Measurements from ENCODE around the gene SLC44A3.

SLC44A3 gene

DNA sequence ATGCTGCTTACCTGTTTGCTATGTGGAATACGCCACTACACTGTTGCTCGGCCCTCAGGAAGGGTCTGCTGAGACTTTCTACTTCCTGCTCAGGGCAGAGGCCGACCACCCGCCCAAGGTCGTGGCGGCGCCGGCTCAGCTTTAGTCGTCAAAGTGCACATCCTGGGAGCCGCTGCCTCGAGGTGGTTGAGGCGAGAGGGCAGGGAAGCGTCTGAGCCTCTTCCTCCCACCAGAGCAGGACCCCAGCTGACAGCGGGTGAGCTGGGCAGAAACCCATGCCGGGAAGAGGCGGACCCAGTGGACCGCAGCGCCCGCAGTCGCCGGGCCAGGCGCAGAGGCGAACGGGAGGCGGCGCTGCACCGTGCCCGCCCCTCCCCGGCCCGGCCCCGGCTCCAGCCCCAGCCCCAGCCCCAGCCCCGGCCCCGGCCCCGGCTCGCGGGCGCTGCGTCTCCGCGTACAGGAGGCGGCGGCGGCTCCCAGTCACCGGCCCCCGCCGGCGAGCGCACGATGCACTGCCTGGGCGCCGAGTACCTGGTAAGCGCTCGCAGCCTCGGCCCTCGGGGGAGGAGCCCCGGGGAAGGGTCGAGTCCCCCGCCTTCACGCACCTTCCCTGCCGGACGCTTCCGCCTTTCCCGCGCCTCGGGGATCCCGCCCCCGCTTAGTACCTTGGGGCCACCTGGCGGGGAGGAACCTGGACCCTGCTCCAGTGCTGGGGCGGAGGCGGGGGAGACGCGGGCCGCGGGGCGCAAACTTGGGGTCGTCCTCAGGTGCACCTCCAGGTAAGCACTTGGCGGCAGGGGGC, at the start of gene SLC44A3:
Gene SLC44A3, plus strand, starts transcription at position 413 of the 802 bp plus-strand sequence. Its CDS starts 95 bp downstream, at position 508.
- in situ Hi-C loops (cut with MboI; ENCODE audit: low sequenced_read_pairs) = loop anchor here (25.0 kb wide), 1 partner anchor 283 kb away; the partner anchor contains the start of gene F3

GRCh38 chr1:94772230-94772641, 47.9 kb upstream of the SLC44A3 start:
- in situ Hi-C loops (cut with MboI; ENCODE audit: low sequenced_read_pairs) = no loop called here

DNA sequence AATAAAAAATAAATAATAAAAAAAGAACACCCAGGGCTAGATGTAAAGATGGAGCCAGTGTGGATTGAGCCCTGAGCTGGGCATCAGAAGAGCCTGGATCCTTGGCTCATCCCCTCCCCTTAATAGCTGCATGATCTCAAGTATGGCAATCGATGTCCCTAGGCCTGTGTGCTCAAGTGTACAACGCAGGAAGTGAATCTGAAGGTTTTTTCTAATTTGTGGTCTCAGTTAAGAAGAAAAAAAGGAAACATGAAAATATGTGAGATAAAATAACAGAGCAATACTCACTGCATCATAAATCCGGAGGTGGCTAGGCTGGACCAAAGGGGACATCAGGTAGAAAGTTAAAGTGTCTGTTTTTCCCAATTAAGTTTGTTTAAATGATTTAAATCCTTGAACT, 47.3 kb upstream of the SLC44A3 start:
- in situ Hi-C loops (cut with MboI; ENCODE audit: low sequenced_read_pairs) = no loop called here

GRCh38 chr1:94773296-94773809, 46.8 kb upstream of the SLC44A3 start:
- in situ Hi-C loops (cut with MboI; ENCODE audit: low sequenced_read_pairs) = no loop called here

GRCh38 chr1:94773931-94774422, 46.2 kb upstream of the SLC44A3 start:
- in situ Hi-C loops (cut with MboI; ENCODE audit: low sequenced_read_pairs) = no loop called here

DNA sequence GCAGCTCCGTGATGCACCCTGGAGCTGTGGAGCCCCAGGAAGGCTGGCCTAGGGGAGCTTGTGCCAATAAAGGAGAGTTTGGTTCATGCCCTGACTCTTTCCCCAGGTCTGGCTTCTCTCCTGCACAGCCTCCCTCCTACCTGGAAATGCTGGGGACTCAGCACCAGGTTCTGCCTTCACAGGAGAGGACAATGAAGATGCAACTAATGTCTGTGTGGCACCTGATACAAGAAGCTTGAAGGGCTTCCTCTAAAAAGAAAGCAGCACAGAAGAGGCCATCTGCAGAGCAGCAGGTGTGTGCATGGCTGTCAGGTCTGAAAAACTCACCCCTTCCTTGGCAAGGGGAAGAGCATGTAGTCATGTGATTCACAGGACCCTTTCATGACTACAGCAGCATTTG, 43.7 kb upstream of the SLC44A3 start:
- in situ Hi-C loops (cut with MboI; ENCODE audit: low sequenced_read_pairs) = no loop called here

DNA sequence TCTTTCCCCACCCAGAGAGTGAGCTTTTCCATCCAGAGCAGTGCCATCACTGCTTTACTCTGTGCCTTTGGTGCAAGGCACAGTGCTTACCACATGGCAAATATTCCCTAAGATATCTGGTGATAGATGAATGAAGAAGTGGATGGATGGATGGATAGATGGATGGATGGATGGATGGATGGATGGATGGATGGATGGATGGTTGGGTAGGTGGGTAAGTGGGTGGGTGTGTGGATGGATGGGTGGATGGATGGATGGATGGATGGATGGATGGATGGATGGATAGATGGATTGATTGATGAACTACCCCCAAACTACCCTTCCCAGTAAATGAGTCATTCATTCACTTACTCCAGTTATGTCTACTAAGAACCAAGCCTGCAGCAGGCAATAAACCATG, 42.9 kb upstream of the SLC44A3 start:
- in situ Hi-C loops (cut with MboI; ENCODE audit: low sequenced_read_pairs) = no loop called here

DNA sequence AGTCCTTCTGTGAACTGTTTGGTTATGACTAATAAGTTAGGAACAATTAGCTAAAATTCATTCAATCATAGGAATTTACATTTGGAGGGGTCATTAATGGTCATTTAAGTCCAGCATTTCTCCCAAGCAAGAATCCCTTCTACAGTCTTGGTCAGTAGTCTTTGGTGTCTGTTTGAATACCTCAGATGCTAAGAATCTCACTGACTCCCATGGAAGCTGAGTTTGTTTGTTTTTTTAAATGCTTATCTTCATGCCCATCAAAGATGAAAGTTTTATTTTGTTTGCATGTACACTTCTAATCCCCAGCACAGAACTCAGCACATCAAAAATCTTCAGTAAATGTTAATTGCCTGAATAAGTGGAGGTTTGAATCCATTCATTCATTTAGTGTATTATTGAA, 41.3 kb upstream of the SLC44A3 start:
- in situ Hi-C loops (cut with MboI; ENCODE audit: low sequenced_read_pairs) = no loop called here

GRCh38 chr1:94783342-94784189, 36.6 kb upstream of the SLC44A3 start:
- in situ Hi-C loops (cut with MboI; ENCODE audit: low sequenced_read_pairs) = no loop called here

DNA sequence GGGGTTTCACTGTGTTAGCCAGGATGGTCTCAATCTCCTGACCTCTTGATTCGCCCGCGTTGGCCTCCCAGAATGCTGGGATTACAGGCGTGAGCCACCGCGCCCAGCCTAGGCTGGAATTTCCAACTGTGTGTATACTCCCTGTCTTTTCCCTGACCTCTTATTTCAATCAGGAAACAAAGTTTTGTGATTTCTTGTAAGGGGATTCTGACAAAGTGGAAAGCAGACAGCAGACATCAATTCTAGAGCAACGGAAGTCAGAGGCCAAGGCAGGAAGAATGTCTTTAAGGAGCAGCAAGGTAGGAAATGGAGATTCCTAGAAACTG, 36.0 kb upstream of the SLC44A3 start:
- in situ Hi-C loops (cut with MboI; ENCODE audit: low sequenced_read_pairs) = no loop called here

GRCh38 chr1:94787691-94788090, 32.5 kb upstream of the SLC44A3 start:
- in situ Hi-C loops (cut with MboI; ENCODE audit: low sequenced_read_pairs) = no loop called here

- in situ Hi-C loops (cut with MboI; ENCODE audit: low sequenced_read_pairs) = no loop called here
Observed at GRCh38 chr1:94790246-94790645, 29.9 kb upstream of the SLC44A3 start.

- in situ Hi-C loops (cut with MboI; ENCODE audit: low sequenced_read_pairs) = no loop called here
Observed at GRCh38 chr1:94790670-94791069, 29.5 kb upstream of the SLC44A3 start.

- in situ Hi-C loops (cut with MboI; ENCODE audit: low sequenced_read_pairs) = no loop called here
Observed at GRCh38 chr1:94792473-94793295, 27.5 kb upstream of the SLC44A3 start.

- in situ Hi-C loops (cut with MboI; ENCODE audit: low sequenced_read_pairs) = no loop called here
Observed at GRCh38 chr1:94793296-94793656, 26.9 kb upstream of the SLC44A3 start.

DNA sequence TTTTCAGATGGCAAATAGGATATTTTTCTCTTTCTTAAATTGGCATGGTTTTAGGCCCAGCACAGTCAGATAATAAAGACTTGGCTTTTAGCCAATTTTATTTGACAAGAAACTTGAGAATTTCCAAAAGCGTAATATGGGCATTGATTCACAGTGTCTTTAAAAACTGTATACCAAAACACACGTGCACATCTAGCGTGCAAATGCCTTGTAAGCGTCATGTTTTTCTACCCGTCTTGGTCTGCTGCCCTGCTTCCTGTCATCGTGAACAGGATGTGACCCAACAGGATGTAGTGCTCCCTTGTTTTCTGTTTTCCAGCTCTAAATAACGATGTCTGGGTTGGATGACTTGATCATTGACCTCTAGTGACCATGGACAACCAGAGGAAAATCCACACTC, 24.7 kb upstream of the SLC44A3 start:
- in situ Hi-C loops (cut with MboI; ENCODE audit: low sequenced_read_pairs) = no loop called here

GRCh38 chr1:94796266-94796665, 23.9 kb upstream of the SLC44A3 start:
- in situ Hi-C loops (cut with MboI; ENCODE audit: low sequenced_read_pairs) = no loop called here

DNA sequence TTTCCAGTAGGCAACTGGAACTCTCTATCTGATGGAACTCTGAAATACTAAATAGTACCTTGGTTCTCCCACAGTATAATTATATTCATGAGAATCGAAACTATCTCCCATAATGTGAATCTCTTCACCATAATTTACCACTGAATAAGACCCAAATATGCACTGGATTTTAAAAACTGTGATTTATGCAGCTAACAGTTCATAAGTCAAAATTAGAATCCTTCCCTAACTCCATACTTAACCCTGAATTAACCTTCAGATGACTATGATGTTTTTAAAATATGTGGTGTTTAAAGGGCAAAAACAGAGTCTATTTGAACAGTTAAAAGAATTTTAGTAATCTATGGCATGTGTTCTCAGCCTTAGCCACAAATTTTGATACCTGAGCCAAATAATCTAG, 22.9 kb upstream of the SLC44A3 start:
- in situ Hi-C loops (cut with MboI; ENCODE audit: low sequenced_read_pairs) = no loop called here

- in situ Hi-C loops (cut with MboI; ENCODE audit: low sequenced_read_pairs) = no loop called here
Observed at GRCh38 chr1:94798054-94798453, 22.1 kb upstream of the SLC44A3 start.

DNA sequence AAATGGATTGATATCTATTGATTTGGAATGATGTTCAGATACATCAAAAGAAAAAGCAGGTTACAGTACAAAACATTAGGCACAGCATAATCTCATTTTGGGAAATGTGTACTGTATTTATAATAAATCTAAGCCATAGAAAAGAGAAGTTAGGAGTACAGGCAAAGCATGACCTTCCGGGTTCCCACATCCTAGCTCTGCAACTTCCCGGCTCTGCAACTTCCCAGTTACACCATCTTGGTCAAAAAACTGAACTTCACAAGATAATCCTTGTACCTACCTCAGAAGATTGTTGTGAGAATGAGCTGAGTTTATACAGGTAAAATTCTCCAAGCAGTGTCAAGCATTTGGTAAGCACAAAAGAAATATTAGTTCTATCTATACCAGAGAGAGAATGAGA, 21.7 kb upstream of the SLC44A3 start:
- in situ Hi-C loops (cut with MboI; ENCODE audit: low sequenced_read_pairs) = no loop called here

DNA sequence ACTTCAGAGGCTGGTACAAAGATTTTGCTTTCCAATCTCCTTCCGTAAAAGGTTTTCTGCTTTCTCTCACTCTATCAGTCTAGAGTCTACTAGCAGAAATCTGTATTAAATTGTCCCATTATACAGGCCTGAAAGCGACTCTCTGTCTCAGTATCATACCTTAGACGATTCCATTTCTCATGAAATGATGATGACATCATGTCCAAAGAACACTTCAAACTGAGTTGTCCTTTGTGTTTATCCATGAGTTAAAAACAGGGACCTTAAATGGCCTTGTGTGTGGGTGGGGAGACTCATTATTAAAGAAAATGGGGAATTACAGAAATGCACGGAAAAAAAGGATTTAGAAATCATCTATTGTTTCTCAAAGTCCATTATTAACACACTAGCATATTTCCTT, 21.0 kb upstream of the SLC44A3 start:
- in situ Hi-C loops (cut with MboI; ENCODE audit: low sequenced_read_pairs) = no loop called here

Data from hTERT RPE-1 (cell line).